Left ventricle myocardium inferior (tissue), 1 donor: Measurements from ENCODE around the gene ANKFY1. TPM values are rescaled to one million over a fixed set of nuclear protein-coding genes. Genes with fewer than 3 reads are reported as not detected.

Experiments
- DNase-seq: peaks from one replicate; pipeline ENCODE4 v3.0.0-alpha.2; 2020
- H3K27ac ChIP-seq: fragments of 200-600 bp; replicated peaks from 2 replicates; pipeline ENCODE4 v1.8.0; 2021
- H3K27me3 ChIP-seq: fragments of 200-600 bp; 2 replicates; pipeline ENCODE4 v1.8.0; 2021; ENCODE audit warnings: low read depth
- H3K36me3 ChIP-seq: fragments of 200-600 bp; 2 replicates; pipeline ENCODE4 v1.8.0; 2021
- H3K4me1 ChIP-seq: fragments of 200-600 bp; 2 replicates; pipeline ENCODE4 v1.8.0; 2021
- H3K4me3 ChIP-seq: fragments of 200-600 bp; 2 replicates; pipeline ENCODE4 v1.8.0; 2021; ENCODE audit warnings: mild to moderate bottlenecking, moderate library complexity
- H3K9me3 ChIP-seq: fragments of 200-600 bp; replicated peaks from 2 replicates; pipeline ENCODE4 v1.8.0; 2021
- intact Hi-C: fragments of 100-400 bp; cut with micrococcal nuclease; formaldehyde crosslinking; loops from one replicate; pipeline ENCODE4 v1.11.0; 2022
- total RNA-seq: library from RNA; stranded (reverse); fragmentation: NEBNext Ultra II Directional; extraction: Animal tissue kit (Norgen Biotek cat#: 25700); gene quantifications from one replicate; pipeline ENCODE4 v1.2.1, GENCODE V29; 2021
- TF ChIP-seq, protein P1 (sequence below): fragments of 200-600 bp; IDR thresholded peaks from 2 replicates; pipeline ENCODE4 v1.8.0; 2021; ENCODE audit warnings: antibody characterized with exemption, mild to moderate bottlenecking, borderline replicate concordance
- donor health status: DM: no; HTN: yes; CAD: no; lungs with severe emphysema.

Gene ANKFY1
- total RNA-seq, 1 donor from 2014 or later: 22.9 TPM

DNA sequence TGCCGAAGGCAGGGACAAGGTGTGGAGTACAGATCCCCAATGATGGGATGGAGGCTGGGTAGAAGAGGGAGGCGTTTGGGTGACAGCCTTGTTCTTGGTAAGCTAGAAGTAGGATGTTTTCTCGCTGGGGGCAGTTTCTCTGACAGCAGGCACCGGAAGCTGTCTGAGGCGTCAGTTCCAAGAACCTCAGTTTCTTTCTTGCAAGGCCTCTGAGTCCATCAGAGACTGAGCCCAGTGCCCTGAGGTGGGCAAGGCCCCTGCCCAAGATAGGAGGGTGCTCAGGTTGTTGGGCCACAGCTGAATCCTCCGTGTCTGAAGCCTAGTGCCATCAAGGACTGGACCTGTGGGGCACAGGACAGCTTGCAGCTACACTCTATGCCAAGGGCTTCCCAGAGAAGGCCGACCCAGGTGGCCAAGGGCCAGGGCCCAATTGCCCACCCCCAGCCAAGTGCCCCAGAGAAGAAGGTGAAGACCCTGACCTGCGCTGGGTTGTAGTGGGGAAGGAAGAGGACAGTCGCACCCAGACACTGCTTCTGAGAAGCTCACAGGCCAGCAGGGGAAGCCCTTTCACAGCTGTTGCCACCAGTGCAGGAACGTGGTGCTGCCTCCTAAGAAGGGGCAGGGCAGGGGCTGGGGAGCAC lies 107.7 kb downstream of the ANKFY1 start:
- H3K27ac ChIP-seq: no peak overlapping the region
- intact Hi-C loops: no loop called here
- DNase-seq: no peak
- H3K36me3 ChIP-seq: peaks cover 52% of the 10 kb centered on the region
- TF ChIP-seq, protein P1, sequence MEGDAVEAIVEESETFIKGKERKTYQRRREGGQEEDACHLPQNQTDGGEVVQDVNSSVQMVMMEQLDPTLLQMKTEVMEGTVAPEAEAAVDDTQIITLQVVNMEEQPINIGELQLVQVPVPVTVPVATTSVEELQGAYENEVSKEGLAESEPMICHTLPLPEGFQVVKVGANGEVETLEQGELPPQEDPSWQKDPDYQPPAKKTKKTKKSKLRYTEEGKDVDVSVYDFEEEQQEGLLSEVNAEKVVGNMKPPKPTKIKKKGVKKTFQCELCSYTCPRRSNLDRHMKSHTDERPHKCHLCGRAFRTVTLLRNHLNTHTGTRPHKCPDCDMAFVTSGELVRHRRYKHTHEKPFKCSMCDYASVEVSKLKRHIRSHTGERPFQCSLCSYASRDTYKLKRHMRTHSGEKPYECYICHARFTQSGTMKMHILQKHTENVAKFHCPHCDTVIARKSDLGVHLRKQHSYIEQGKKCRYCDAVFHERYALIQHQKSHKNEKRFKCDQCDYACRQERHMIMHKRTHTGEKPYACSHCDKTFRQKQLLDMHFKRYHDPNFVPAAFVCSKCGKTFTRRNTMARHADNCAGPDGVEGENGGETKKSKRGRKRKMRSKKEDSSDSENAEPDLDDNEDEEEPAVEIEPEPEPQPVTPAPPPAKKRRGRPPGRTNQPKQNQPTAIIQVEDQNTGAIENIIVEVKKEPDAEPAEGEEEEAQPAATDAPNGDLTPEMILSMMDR: no peak
- H3K4me3 ChIP-seq: no peak overlapping the region
- H3K9me3 ChIP-seq: no peaks in the 10 kb centered on the region
- peaks cover 7% of the 10 kb centered on the region for H3K4me1 ChIP-seq
- no peaks in the 10 kb centered on the region for H3K27me3 ChIP-seq

DNA sequence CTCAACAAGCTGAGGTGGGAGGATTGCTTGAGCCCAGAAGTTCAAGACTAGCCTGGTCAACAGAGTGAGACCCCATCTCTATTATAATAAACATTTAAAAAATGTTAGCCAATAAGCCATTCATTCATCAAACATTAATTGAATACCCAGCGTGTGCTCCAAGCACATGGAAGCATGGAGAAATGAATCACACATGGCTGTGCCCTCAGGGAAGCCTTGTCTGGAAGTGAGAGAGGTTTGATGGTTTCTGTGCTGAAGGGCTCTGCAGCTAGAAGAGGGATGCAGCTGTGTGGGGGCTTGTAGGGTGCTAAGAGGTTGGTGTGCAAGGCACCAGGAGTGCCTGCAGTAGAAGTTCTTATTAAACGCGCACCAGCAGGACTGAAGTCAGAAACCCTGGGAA lies 109.6 kb downstream of the ANKFY1 start:
- no peak overlapping the region for H3K4me3 ChIP-seq
- TF ChIP-seq, protein P1: no peak
- H3K27me3 ChIP-seq: no peaks in the 10 kb centered on the region
- H3K4me1 ChIP-seq: peaks cover 7% of the 10 kb centered on the region
- H3K9me3 ChIP-seq: no peaks in the 10 kb centered on the region
- DNase-seq: no peak
- intact Hi-C loops: no loop called here
- no peak overlapping the region for H3K27ac ChIP-seq
- H3K36me3 ChIP-seq: peaks cover 59% of the 10 kb centered on the region

DNA sequence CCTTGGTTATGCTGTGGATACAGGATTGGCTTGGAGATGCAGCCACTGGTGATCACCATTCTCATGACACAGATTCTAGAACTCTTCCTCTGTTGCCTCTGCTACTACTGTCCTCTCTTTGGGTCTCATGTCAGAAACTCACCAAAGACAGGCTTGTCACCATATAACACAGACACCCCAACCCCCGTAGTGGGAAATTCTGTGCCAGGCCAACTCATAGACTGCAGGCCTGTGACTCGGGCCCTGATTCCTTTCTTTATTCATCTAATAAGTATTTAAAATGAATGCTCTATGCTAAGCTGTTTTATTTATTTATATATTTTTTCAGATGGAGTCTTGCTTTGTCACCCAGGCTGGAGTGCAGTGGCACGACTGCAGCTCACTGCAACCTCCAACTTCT lies 111.3 kb downstream of the ANKFY1 start:
- Histone ChIP-seq H3K27ac (no peak overlapping the region), H3K4me1 (peaks cover 7% of the 10 kb centered on the region), H3K36me3 (peaks cover 54% of the 10 kb centered on the region), H3K4me3 (no peak overlapping the region), H3K9me3 (no peaks in the 10 kb centered on the region), H3K27me3 (no peaks in the 10 kb centered on the region)
- DNase-seq: no peak
- TF ChIP-seq, protein P1: no peak
- intact Hi-C loops: no loop called here

DNA sequence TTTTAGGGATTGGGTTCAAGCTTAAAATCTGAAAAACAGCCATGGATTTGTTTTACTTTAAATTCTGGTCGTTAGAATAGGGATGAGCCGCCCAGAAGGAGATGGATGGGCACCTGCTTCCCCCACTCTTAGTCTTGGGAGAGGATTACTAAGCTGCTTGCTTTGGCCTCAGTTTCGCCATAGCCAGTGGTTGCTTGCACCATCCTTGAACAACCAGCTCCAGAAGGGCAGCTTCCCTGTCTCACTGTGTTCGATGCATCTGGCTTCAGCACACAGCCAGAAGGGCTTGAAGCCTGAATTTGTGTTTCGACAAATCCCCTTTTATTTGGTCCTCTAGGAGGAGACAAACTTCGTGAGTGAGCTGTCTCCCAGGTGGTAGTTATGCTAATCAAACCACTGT lies 113.7 kb downstream of the ANKFY1 start:
- TF ChIP-seq, protein P1: no peak
- no peaks in the 10 kb centered on the region for H3K27me3 ChIP-seq
- no peak for DNase-seq
- intact Hi-C loops: no loop called here
- H3K4me3 ChIP-seq: no peak overlapping the region
- no peaks in the 10 kb centered on the region for H3K9me3 ChIP-seq
- no peak overlapping the region for H3K27ac ChIP-seq
- peaks cover 33% of the 10 kb centered on the region for H3K36me3 ChIP-seq
- no peaks in the 10 kb centered on the region for H3K4me1 ChIP-seq

DNA sequence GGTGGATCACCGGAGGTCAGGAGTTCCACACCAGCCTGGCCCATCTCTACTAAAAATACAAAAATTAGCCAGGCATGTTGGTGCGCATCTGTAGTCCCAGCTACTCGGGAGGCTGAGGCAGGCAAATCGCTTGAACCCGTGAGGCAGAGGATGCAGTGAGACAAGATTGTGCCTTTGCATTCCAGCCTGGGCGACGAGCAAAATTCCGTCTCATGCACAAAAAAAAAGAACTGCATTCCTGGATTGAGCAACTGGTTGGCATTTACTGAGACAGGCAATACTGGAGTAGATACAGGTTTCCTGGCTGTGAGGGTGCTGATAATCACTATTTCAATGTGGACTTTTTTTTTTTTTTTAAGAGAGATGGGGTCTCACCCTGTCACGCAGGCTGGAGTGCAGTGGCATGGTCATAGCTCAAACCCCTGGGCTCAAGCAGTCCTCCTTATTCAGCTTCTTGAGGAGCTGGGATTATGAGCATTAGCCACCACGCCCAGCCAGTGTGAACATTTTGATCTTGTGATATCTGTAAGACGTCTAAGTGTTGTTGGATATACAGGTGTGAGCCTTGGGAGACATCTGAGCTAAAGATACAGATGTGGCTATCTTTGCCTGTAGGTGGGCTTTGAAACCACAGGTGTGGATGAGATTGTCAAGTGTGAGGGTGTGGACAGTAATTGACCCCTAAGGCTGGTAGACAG lies 115.0 kb downstream of the ANKFY1 start:
- no peaks in the 10 kb centered on the region for H3K9me3 ChIP-seq
- H3K27me3 ChIP-seq: no peaks in the 10 kb centered on the region
- DNase-seq: no peak
- no peak overlapping the region for H3K4me3 ChIP-seq
- intact Hi-C loops: no loop called here
- no peak overlapping the region for H3K27ac ChIP-seq
- peaks cover 24% of the 10 kb centered on the region for H3K36me3 ChIP-seq
- TF ChIP-seq, protein P1: no peak
- peaks cover 8% of the 10 kb centered on the region for H3K4me1 ChIP-seq
